ENCODE data around the gene NFIA.

Gene NFIA

GRCh38 chr1:61051443-61051718, 31.0 kb upstream of the NFIA start:
- no peak overlapping the region for H4K91ac ChIP-seq (ENCODE audit: low read depth, low read length, poor library complexity)
- H3K9me3 ChIP-seq (replicated peaks in 1 of 2; ENCODE audit: control insufficient read depth in 2 of 2, insufficient read depth in 1 of 2, low read depth in 1 of 2, low read length in 2 of 2) = no peaks in the 10 kb centered on the region
- H3K23ac ChIP-seq (ENCODE audit: low read depth, low read length, poor library complexity) = no peak overlapping the region
- H2AK5ac ChIP-seq (ENCODE audit: low read depth, low read length) = no peak overlapping the region
- no peak overlapping the region for H3K14ac ChIP-seq (ENCODE audit: low read length)
- H3K79me1 ChIP-seq (ENCODE audit: low read depth, low read length) = no peaks in the 10 kb centered on the region
- H3K9ac ChIP-seq (ENCODE audit: low read depth, low read length, poor library complexity) = no peak overlapping the region
- H3K4me2 ChIP-seq (ENCODE audit: insufficient read depth, low read length, poor library complexity, severe bottlenecking) = no peak overlapping the region
- no peak overlapping the region for H3K4me3 ChIP-seq (ENCODE audit: low read length in 2 of 2)
- no peak overlapping the region for H3K27ac ChIP-seq (replicated peaks; ENCODE audit: low read length)
- no peak overlapping the region for H3K4ac ChIP-seq (ENCODE audit: low read length)
- H3K18ac ChIP-seq (ENCODE audit: low read length) = no peak overlapping the region
- H4K8ac ChIP-seq (ENCODE audit: low read depth, low read length) = no peak overlapping the region
- H3K36me3 ChIP-seq (replicated peaks in 1 of 2; ENCODE audit: control insufficient read depth in 2 of 2, insufficient read depth in 2 of 2, low read length in 2 of 2) = no peaks in the 10 kb centered on the region
- H2AFZ ChIP-seq (ENCODE audit: low read length) = no peak overlapping the region
- WGBS, 2 donors (ENCODE audit: extremely low coverage in 2 of 2, insufficient read length in 2 of 2, insufficient replicate concordance in 1 of 2) = no CpG with 5 or more reads among the region's 4 CpGs
- peaks cover 0 to 4% of the 10 kb centered on the region in 2 donors for H3K4me1 ChIP-seq (ENCODE audit: control insufficient read depth in 2 of 2, insufficient read depth in 1 of 2, low read depth in 1 of 2, low read length in 2 of 2)
- no peak overlapping the region for H2BK120ac ChIP-seq (ENCODE audit: low read depth, low read length)
- DNase-seq (ENCODE audit: low spot score) = no peak
- H2BK15ac ChIP-seq (ENCODE audit: low read length) = no peak overlapping the region
- H3K27me3 ChIP-seq (ENCODE audit: control insufficient read depth in 3 of 3, insufficient read depth in 3 of 3, low read depth in 1 of 3, low read length in 3 of 3) = peaks cover 19 to 68% (median 54%) of the 10 kb centered on the region in 3 experiments
- H2BK5ac ChIP-seq (ENCODE audit: low read length) = no peak overlapping the region
- H2BK12ac ChIP-seq (ENCODE audit: low read length) = no peak overlapping the region

- no peaks in the 10 kb centered on the region for H3K79me1 ChIP-seq (ENCODE audit: low read depth, low read length)
- no peak overlapping the region for H3K23ac ChIP-seq (ENCODE audit: low read depth, low read length, poor library complexity)
- no peak overlapping the region for H4K8ac ChIP-seq (ENCODE audit: low read depth, low read length)
- no peak overlapping the region for H3K4me2 ChIP-seq (ENCODE audit: insufficient read depth, low read length, poor library complexity, severe bottlenecking)
- no peak overlapping the region for H2BK12ac ChIP-seq (ENCODE audit: low read length)
- no CpG with 5 or more reads among the region's 23 CpGs for WGBS, 2 donors (ENCODE audit: extremely low coverage in 2 of 2, insufficient read length in 2 of 2, insufficient replicate concordance in 1 of 2)
- H2BK15ac ChIP-seq (ENCODE audit: low read length) = no peak overlapping the region
- no peak overlapping the region for H3K27ac ChIP-seq (replicated peaks; ENCODE audit: low read length)
- no peak overlapping the region for H4K91ac ChIP-seq (ENCODE audit: low read depth, low read length, poor library complexity)
- DNase-seq (ENCODE audit: low spot score) = no peak
- H3K27me3 ChIP-seq (ENCODE audit: control insufficient read depth in 3 of 3, insufficient read depth in 3 of 3, low read depth in 1 of 3, low read length in 3 of 3) = peaks cover 21 to 72% (median 58%) of the 10 kb centered on the region in 3 experiments
- no peak overlapping the region for H2BK120ac ChIP-seq (ENCODE audit: low read depth, low read length)
- H2AK5ac ChIP-seq (ENCODE audit: low read depth, low read length) = no peak overlapping the region
- H3K36me3 ChIP-seq (replicated peaks in 1 of 2; ENCODE audit: control insufficient read depth in 2 of 2, insufficient read depth in 2 of 2, low read length in 2 of 2) = no peaks in the 10 kb centered on the region
- H3K18ac ChIP-seq (ENCODE audit: low read length) = no peak overlapping the region
- H3K4me3 ChIP-seq (ENCODE audit: low read length in 2 of 2) = no peak overlapping the region
- peaks cover 0 to 4% of the 10 kb centered on the region in 2 donors for H3K4me1 ChIP-seq (ENCODE audit: control insufficient read depth in 2 of 2, insufficient read depth in 1 of 2, low read depth in 1 of 2, low read length in 2 of 2)
- no peak overlapping the region for H2BK5ac ChIP-seq (ENCODE audit: low read length)
- H3K14ac ChIP-seq (ENCODE audit: low read length) = no peak overlapping the region
- no peak overlapping the region for H3K9ac ChIP-seq (ENCODE audit: low read depth, low read length, poor library complexity)
- H3K9me3 ChIP-seq (replicated peaks in 1 of 2; ENCODE audit: control insufficient read depth in 2 of 2, insufficient read depth in 1 of 2, low read depth in 1 of 2, low read length in 2 of 2) = no peaks in the 10 kb centered on the region
- no peak overlapping the region for H3K4ac ChIP-seq (ENCODE audit: low read length)
- no peak overlapping the region for H2AFZ ChIP-seq (ENCODE audit: low read length)
Measured at GRCh38 chr1:61051719-61052394, 30.5 kb upstream of the NFIA start.

DNA sequence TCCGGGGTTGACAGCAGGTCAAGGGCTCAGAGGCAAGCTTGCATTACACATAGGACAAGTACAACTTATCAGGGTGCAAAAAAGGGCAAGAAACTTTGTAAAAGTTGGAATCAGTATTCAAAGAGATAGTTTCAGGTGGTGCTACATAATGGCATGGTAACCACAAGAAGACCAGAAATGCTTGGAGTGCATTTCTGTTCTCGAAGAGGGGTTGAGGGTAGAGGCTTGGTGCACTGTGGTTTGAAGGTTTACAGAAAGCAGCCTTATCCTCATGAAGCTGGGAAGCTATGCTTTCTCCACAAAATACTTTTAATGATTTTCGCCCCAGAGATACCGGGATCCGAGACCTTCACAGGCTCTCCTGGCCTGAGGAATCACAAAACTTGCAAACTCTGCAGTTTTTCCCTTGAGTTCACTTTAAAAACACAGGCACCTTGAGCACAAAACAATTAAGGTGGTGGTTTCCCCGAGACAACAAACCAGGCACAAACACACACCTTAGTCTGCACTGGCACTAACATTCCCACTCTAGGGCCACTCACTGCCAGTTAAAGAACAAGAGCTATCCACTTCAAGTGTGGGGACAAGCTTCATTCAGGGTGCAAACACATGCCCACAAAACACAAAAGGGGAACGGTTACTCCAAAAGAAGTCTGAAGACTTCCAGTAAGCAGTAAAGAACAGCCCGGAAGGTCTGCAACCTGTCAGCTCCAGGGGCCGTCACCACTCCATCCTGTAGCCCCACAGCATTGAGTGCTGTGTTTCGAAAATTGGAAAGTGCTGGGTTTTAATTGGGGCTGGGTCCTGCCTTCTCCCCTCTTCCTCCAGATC, 29.8 kb upstream of the NFIA start:
- Histone ChIP-seq H2AK5ac (ENCODE audit: low read depth, low read length) (no peak overlapping the region), H3K4me3 (ENCODE audit: low read length in 2 of 2) (no peak overlapping the region), H4K91ac (ENCODE audit: low read depth, low read length, poor library complexity) (no peak overlapping the region), H3K79me1 (ENCODE audit: low read depth, low read length) (no peaks in the 10 kb centered on the region), H3K4ac (ENCODE audit: low read length) (no peak overlapping the region), H2BK120ac (ENCODE audit: low read depth, low read length) (no peak overlapping the region), H3K9me3 (replicated peaks in 1 of 2; ENCODE audit: control insufficient read depth in 2 of 2, insufficient read depth in 1 of 2, low read depth in 1 of 2, low read length in 2 of 2) (no peaks in the 10 kb centered on the region), H3K23ac (ENCODE audit: low read depth, low read length, poor library complexity) (no peak overlapping the region), H2AFZ (ENCODE audit: low read length) (no peak overlapping the region), H3K14ac (ENCODE audit: low read length) (no peak overlapping the region), H2BK12ac (ENCODE audit: low read length) (no peak overlapping the region), H3K27ac (replicated peaks; ENCODE audit: low read length) (no peak overlapping the region), H3K9ac (ENCODE audit: low read depth, low read length, poor library complexity) (no peak overlapping the region), H4K8ac (ENCODE audit: low read depth, low read length) (no peak overlapping the region), H3K36me3 (replicated peaks in 1 of 2; ENCODE audit: control insufficient read depth in 2 of 2, insufficient read depth in 2 of 2, low read length in 2 of 2) (no peaks in the 10 kb centered on the region), H2BK15ac (ENCODE audit: low read length) (no peak overlapping the region), H3K4me1 (ENCODE audit: control insufficient read depth in 2 of 2, insufficient read depth in 1 of 2, low read depth in 1 of 2, low read length in 2 of 2) (peaks cover 0 to 4% of the 10 kb centered on the region in 2 donors), H3K4me2 (ENCODE audit: insufficient read depth, low read length, poor library complexity, severe bottlenecking) (no peak overlapping the region), H3K18ac (ENCODE audit: low read length) (no peak overlapping the region), H2BK5ac (ENCODE audit: low read length) (no peak overlapping the region), H3K27me3 (ENCODE audit: control insufficient read depth in 3 of 3, insufficient read depth in 3 of 3, low read depth in 1 of 3, low read length in 3 of 3) (peaks cover 25 to 80% (median 66%) of the 10 kb centered on the region in 3 experiments)
- no CpG with 5 or more reads among the region's 10 CpGs for WGBS, 2 donors (ENCODE audit: extremely low coverage in 2 of 2, insufficient read length in 2 of 2, insufficient replicate concordance in 1 of 2)
- no peak for DNase-seq (ENCODE audit: low spot score)

GRCh38 chr1:61053226-61053711, 29.1 kb upstream of the NFIA start:
- Histone ChIP-seq H4K91ac (ENCODE audit: low read depth, low read length, poor library complexity) (no peak overlapping the region), H2AK5ac (ENCODE audit: low read depth, low read length) (no peak overlapping the region), H2AFZ (ENCODE audit: low read length) (no peak overlapping the region), H3K36me3 (replicated peaks in 1 of 2; ENCODE audit: control insufficient read depth in 2 of 2, insufficient read depth in 2 of 2, low read length in 2 of 2) (no peaks in the 10 kb centered on the region), H3K23ac (ENCODE audit: low read depth, low read length, poor library complexity) (no peak overlapping the region), H3K4me3 (ENCODE audit: low read length in 2 of 2) (no peak overlapping the region), H3K27ac (replicated peaks; ENCODE audit: low read length) (no peak overlapping the region), H3K27me3 (ENCODE audit: control insufficient read depth in 3 of 3, insufficient read depth in 3 of 3, low read depth in 1 of 3, low read length in 3 of 3) (peaks cover 25 to 86% (median 68%) of the 10 kb centered on the region in 3 experiments), H2BK5ac (ENCODE audit: low read length) (no peak overlapping the region), H2BK12ac (ENCODE audit: low read length) (no peak overlapping the region), H4K8ac (ENCODE audit: low read depth, low read length) (no peak overlapping the region), H3K9ac (ENCODE audit: low read depth, low read length, poor library complexity) (no peak overlapping the region), H3K4me2 (ENCODE audit: insufficient read depth, low read length, poor library complexity, severe bottlenecking) (no peak overlapping the region), H3K9me3 (replicated peaks in 1 of 2; ENCODE audit: control insufficient read depth in 2 of 2, insufficient read depth in 1 of 2, low read depth in 1 of 2, low read length in 2 of 2) (no peaks in the 10 kb centered on the region), H3K79me1 (ENCODE audit: low read depth, low read length) (no peaks in the 10 kb centered on the region), H3K18ac (ENCODE audit: low read length) (no peak overlapping the region), H2BK120ac (ENCODE audit: low read depth, low read length) (no peak overlapping the region), H3K4me1 (ENCODE audit: control insufficient read depth in 2 of 2, insufficient read depth in 1 of 2, low read depth in 1 of 2, low read length in 2 of 2) (peaks cover 0 to 4% of the 10 kb centered on the region in 2 donors), H3K14ac (ENCODE audit: low read length) (no peak overlapping the region), H2BK15ac (ENCODE audit: low read length) (no peak overlapping the region), H3K4ac (ENCODE audit: low read length) (no peak overlapping the region)
- WGBS, 2 donors (ENCODE audit: extremely low coverage in 2 of 2, insufficient read length in 2 of 2, insufficient replicate concordance in 1 of 2) = no CpG with 5 or more reads among the region's 10 CpGs
- DNase-seq (ENCODE audit: low spot score) = no peak
